Measurements from ENCODE around the gene LIMCH1. TPM values are rescaled to one million over a fixed set of nuclear protein-coding genes. Genes with fewer than 3 reads are reported as not detected.
"Not testable (repeated sequence)": the region's sequence is repeated elsewhere in the genome, so short reads cannot be mapped to it uniquely, and the experiment has no call there.

LIMCH1 gene
- total RNA-seq, 1 donor from 2014 or later: 83.0 TPM

- DNase-seq (ENCODE audit: low read depth): no peak
Measured at GRCh38 chr4:41643331-41643730, 105.4 kb downstream of the LIMCH1 start.

DNA sequence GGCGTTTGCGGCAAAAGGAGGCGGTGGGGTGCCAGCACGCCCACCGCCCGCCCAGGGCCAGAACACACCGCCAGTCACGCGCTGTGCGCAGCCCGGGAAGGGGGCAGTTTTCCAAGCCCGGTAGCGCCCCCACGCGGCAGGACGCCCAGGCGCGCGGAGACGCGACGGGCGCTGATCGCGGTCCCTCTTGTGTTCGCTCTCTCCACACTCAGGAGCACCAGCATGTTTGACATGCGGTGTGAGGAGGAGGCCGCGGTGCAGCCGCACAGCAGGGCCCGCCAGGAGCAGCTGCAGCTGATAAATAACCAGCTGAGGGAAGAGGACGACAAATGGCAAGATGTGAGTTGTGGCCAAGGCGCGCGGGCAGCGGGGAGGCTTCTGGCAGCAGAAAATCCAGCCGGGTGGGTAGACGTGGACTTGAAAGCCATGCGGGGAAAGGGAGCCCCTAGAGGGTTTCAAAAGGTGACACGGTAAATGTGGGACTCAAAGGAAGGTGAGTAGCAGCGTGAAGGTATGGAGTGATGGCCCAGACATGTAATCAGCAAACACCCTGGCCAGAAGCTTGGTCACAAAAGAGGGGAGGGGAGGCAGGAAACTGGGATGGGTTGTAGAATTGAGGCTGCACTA, 106.4 kb downstream of the LIMCH1 start:
- peak; percentile 74 for DNase-seq (ENCODE audit: low read depth)

- DNase-seq (ENCODE audit: low read depth): no peak
Measured at GRCh38 chr4:41644915-41645295, 106.9 kb downstream of the LIMCH1 start.

DNA sequence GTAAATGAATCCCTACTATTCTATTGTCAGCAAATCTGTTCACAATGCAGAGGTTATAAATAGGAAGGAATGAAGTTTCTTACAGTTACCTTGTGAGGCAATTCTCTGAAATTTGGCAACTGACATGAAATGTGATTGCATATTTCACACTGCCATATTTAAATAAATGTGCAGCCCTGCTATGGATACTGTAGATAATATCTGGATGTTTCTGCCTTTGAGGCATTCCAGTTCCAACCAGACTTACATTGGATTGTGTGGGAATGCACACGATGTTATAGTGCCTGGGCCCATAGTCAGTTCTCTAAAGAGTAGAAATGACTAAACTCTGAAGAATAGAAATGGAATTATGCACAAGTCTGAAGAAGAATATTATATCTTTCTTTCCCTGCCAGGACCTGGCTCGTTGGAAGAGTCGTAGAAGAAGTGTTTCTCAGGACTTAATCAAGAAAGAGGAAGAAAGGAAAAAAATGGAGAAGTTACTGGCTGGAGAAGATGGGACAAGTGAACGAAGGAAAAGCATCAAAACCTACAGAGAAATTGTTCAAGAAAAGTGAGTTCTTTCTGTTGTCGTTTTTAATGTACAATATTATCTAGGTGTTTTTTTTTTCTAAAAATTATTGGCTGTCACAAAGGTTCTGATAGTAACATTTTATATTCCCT, 107.9 kb downstream of the LIMCH1 start:
- DNase-seq (ENCODE audit: low read depth): no peak

- DNase-seq (ENCODE audit: low read depth): no peak
Measured at GRCh38 chr4:41646862-41647261, 108.9 kb downstream of the LIMCH1 start.

DNA sequence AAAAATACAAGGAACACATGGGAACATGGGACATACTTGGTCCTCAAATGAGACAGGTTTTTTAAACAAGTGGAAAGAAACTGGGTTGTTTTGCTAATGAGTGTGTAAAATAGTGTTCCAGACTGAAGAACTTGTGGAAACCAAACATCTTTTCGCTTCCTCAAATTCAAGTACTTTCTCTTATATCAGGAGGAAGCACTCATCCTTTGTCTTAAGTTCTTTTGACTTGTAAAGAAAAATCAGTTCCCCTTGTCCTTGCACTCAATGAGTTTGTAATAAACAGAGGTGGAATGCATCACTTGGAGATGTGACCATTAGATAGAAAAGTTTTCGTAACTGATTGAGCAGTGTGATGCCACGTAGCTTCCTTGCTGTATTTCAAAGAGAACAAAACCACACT, 109.4 kb downstream of the LIMCH1 start:
- DNase-seq (ENCODE audit: low read depth): no peak

DNA sequence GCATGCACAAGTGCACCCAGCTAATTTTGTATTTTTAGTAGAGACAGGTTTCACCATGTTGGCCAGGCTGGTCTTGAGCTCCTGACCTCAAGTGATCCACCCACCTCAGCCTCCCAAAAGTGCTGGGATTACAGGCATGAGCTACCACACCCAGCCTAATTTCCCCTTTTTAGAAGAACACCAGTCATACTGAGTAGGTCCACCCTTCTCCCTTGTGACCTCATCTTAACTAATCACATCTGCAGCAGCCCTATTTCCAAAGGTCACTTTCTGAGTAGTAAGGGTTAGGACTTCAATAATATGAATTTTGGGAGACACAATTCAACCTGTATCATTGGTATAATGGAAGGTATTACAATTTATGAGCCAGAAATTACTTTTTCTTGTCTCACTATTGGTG, 113.2 kb downstream of the LIMCH1 start:
- DNase-seq (ENCODE audit: low read depth): not testable (repeated sequence)

GRCh38 chr4:41652971-41653370, 115.0 kb downstream of the LIMCH1 start:
- DNase-seq (ENCODE audit: low read depth): no peak

DNA sequence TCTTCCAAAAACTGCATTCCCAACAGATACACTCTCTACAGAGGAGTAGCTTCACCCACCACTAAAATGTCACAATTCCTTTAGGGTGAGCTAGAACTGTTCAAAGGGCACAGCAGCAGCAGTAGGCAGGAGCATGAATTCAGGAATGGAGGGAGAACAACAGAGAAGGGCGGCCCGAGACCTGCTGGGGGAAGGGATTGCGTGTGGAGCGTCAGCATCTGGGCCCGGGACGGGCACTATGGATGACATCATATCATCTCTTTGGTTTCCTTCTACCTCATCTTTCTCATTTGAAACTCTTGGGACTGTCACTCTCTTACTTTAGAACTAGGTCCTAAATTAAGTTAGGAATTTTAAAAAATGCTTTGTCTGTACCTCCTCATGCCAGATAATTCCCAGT, 115.6 kb downstream of the LIMCH1 start:
- DNase-seq (ENCODE audit: low read depth): no peak

- DNase-seq (ENCODE audit: low read depth): peak; percentile 71
Measured at GRCh38 chr4:41655177-41655576, 117.2 kb downstream of the LIMCH1 start.

GRCh38 chr4:41656106-41656505, 118.1 kb downstream of the LIMCH1 start:
- DNase-seq (ENCODE audit: low read depth): no peak

- DNase-seq (ENCODE audit: low read depth): no peak
Measured at GRCh38 chr4:41656572-41657520, 118.9 kb downstream of the LIMCH1 start.

GRCh38 chr4:41657561-41657960, 119.6 kb downstream of the LIMCH1 start:
- DNase-seq (ENCODE audit: low read depth): no peak

DNA sequence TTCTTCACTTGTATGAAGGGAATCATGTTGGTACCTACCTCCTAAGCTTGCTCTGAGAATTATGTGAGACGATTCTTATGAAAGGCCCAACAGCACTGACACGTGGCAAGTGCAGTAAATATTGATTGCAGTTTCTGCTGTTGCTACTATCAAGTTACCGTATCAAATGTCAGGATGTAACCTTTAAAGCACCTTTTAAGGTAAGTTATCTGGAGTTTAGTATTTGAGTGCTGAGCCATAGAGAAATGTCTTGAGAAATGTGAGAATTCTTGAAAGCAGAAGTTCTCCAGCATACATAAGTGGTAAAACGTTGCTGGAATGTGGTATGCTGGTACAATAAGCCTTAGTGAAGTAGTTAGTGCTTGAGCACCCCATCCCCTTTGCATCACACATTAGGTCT, 120.2 kb downstream of the LIMCH1 start:
- DNase-seq (ENCODE audit: low read depth): no peak

GRCh38 chr4:41660352-41660751, 122.4 kb downstream of the LIMCH1 start:
- DNase-seq (ENCODE audit: low read depth): no peak

- DNase-seq (ENCODE audit: low read depth): peak; percentile 71
Measured at GRCh38 chr4:41661442-41662076, 123.6 kb downstream of the LIMCH1 start.

GRCh38 chr4:41665636-41666207, 127.8 kb downstream of the LIMCH1 start:
- DNase-seq (ENCODE audit: low read depth): no peak

DNA sequence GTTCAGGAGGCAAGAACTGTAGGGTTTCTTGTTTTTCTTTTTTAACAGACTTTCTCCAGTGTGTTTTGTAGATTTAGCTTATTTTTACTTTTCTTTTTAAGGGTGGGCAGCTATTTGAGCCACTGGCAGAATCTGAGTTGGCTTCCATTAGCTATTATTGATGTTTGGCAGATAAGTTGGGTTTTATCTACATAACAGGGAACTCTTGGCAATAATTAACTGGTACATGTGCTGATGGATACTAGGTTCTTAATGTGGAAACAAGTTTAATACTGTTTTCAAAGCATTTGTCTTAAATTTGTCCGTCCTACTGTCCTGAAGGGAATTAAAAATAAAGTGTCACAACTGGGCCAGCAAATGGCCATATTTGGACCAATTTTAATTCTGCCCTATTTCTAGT, 130.1 kb downstream of the LIMCH1 start:
- DNase-seq (ENCODE audit: low read depth): no peak

DNA sequence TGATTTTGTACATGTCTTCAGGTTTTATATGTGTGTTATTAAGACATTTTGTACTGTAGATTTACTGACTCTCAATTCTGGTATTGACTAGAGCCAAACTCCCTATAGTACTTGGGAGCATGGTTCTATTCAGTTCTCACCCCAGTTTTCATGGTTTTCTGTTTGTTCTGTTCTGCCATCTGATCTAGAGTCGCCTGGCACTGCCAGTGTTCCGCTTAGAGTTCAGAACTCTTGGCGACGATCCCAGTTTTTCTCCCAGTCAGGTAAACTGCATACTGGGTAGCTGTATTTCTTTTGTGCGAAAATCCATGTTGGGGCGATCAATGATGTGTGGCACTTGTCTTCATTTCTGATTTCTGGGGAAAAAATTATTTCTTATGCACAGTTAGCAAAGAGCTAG, 132.6 kb downstream of the LIMCH1 start:
- no peak for DNase-seq (ENCODE audit: low read depth)

- DNase-seq (ENCODE audit: low read depth): no peak
Measured at GRCh38 chr4:41670982-41671381, 133.0 kb downstream of the LIMCH1 start.

GRCh38 chr4:41678086-41678816, 140.3 kb downstream of the LIMCH1 start:
- DNase-seq (ENCODE audit: low read depth): no peak
